DND-41 (cell line): ENCODE results near the gene EOLA2.
"Not testable (repeated sequence)": the region's sequence is repeated elsewhere in the genome, so short reads cannot be mapped to it uniquely, and the experiment has no call there.

Source experiments
- ATAC-seq: fragments of 200-7000 bp; cut with Tn5 transposase; 3 replicates; pipeline ENCODE4 v1.9.1; 2021; ENCODE audit warnings: low read depth; ENCODE audit not compliant: insufficient read depth
- DNase-seq: peaks from one replicate; pipeline ENCODE4 v3.0.0-alpha.2; 2020
- H2AFZ ChIP-seq: 2 replicates; pipeline ENCODE4 v1.6.0; 2012; ENCODE audit warnings: low read depth, low read length
- H3K27ac ChIP-seq: 2 replicates; pipeline ENCODE4 v1.5.1; 2012; ENCODE audit warnings: low read length, inconsistent platforms
- H3K27me3 ChIP-seq: fragments of 200-600 bp; sonication (generic); 2 replicates; pipeline ENCODE4 v1.6.0; 2012; ENCODE audit warnings: low read length, mild to moderate bottlenecking, inconsistent platforms; ENCODE audit not compliant: insufficient read depth, poor library complexity
- H3K36me3 ChIP-seq: 2 replicates; pipeline ENCODE4 v1.5.1; 2012; ENCODE audit warnings: low read length, inconsistent platforms; ENCODE audit not compliant: insufficient read depth
- H3K4me1 ChIP-seq: 2 replicates; pipeline ENCODE4 v1.5.1; 2012; ENCODE audit warnings: mild to moderate bottlenecking, low read length; ENCODE audit not compliant: insufficient read depth
- H3K4me2 ChIP-seq: 2 replicates; pipeline ENCODE4 v1.6.0; 2012; ENCODE audit warnings: mild to moderate bottlenecking, moderate library complexity, low read length, inconsistent platforms; ENCODE audit not compliant: insufficient read depth
- H3K4me3 ChIP-seq, 2 experiments: fragments of 200-600 bp in 1 of 2; shearing (Covaris generic) in 1 of 2; 2 replicates each; pipeline ENCODE4 v1.5.1; 2012 to 2016; ENCODE audit warnings: inconsistent platforms in 2 of 2, low read length in 2 of 2, mild to moderate bottlenecking in 2 of 2, low read depth in 1 of 2, moderate library complexity in 1 of 2
- H3K79me2 ChIP-seq: 2 replicates; pipeline ENCODE4 v1.6.0; 2012; ENCODE audit warnings: low read length, inconsistent platforms; ENCODE audit not compliant: insufficient read depth
- H3K9ac ChIP-seq: 2 replicates; pipeline ENCODE4 v1.6.0; 2012; ENCODE audit warnings: low read depth, mild to moderate bottlenecking, inconsistent platforms, low read length, moderate library complexity
- H3K9me3 ChIP-seq: 2 replicates; pipeline ENCODE4 v1.5.1; 2012; ENCODE audit warnings: low read length, moderate library complexity, mild to moderate bottlenecking, inconsistent platforms; ENCODE audit not compliant: insufficient read depth, severe bottlenecking
- H4K20me1 ChIP-seq: 2 replicates; pipeline ENCODE4 v1.6.0; 2012; ENCODE audit warnings: low read length; ENCODE audit not compliant: insufficient read depth
- EZH2 ChIP-seq: IDR thresholded peaks from 3 replicates; pipeline ENCODE4 v1.6.1; 2012; ENCODE audit warnings: borderline replicate concordance, low read depth, mild to moderate bottlenecking, moderate library complexity, low read length, inconsistent platforms; ENCODE audit not compliant: severe bottlenecking
- TF ChIP-seq, protein P1 (sequence below): IDR thresholded peaks from 2 replicates; pipeline ENCODE4 v1.5.1; 2012; ENCODE audit warnings: borderline replicate concordance, low read length, moderate library complexity, mild to moderate bottlenecking; ENCODE audit not compliant: poor library complexity, severe bottlenecking; ENCODE audit errors: extremely low read depth

The EOLA2 gene

DNA sequence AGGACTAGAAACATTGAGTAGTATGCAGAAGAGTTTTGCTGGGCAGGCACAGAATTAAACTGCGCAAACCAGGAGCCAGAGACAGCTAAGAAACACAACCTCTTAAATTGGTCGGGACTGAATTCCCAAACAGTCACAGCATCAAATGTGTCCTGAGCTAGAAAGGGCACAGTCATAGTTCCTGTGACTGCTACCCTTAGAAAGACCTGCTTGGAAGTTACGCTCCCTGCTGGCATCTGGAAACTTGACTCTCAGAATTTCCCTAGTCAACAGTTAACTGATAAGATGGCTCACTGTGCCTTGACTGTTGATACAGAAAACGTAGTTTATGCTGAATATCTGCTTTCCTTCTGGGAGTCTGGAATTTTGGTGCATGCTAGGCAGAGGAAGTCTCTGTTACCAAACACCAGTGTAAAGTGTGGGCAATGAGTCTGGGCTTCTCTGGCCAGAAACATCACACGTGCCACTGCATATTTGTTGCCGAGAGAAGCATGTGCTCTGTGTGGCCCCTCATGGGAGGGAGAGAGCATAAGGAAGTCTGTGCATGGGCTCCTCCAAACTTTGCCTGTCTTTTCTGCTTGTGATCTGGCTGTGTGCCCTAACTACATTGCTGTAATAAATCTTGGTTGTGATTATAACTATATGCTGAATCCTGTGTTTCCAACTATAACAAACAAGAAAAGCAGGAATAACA lies 11.6 kb upstream of the EOLA2 start:
- H3K36me3 ChIP-seq: no peaks in the 10 kb centered on the region
- no peak overlapping the region for H3K27ac ChIP-seq
- no peak overlapping the region for H3K4me3 ChIP-seq
- no peaks in the 10 kb centered on the region for H4K20me1 ChIP-seq
- no peaks in the 10 kb centered on the region for H3K79me2 ChIP-seq
- H3K9ac ChIP-seq: no peak overlapping the region
- no peak for TF ChIP-seq EZH2
- TF ChIP-seq, protein P1, sequence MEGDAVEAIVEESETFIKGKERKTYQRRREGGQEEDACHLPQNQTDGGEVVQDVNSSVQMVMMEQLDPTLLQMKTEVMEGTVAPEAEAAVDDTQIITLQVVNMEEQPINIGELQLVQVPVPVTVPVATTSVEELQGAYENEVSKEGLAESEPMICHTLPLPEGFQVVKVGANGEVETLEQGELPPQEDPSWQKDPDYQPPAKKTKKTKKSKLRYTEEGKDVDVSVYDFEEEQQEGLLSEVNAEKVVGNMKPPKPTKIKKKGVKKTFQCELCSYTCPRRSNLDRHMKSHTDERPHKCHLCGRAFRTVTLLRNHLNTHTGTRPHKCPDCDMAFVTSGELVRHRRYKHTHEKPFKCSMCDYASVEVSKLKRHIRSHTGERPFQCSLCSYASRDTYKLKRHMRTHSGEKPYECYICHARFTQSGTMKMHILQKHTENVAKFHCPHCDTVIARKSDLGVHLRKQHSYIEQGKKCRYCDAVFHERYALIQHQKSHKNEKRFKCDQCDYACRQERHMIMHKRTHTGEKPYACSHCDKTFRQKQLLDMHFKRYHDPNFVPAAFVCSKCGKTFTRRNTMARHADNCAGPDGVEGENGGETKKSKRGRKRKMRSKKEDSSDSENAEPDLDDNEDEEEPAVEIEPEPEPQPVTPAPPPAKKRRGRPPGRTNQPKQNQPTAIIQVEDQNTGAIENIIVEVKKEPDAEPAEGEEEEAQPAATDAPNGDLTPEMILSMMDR: no peak
- ATAC-seq (no peak), DNase-seq (no peak)
- H3K9me3 ChIP-seq: no peaks in the 10 kb centered on the region
- H3K4me2 ChIP-seq: no peak overlapping the region
- H3K27me3 ChIP-seq: no peaks in the 10 kb centered on the region
- H3K4me1 ChIP-seq: no peaks in the 10 kb centered on the region
- H2AFZ ChIP-seq: no peak overlapping the region

DNA sequence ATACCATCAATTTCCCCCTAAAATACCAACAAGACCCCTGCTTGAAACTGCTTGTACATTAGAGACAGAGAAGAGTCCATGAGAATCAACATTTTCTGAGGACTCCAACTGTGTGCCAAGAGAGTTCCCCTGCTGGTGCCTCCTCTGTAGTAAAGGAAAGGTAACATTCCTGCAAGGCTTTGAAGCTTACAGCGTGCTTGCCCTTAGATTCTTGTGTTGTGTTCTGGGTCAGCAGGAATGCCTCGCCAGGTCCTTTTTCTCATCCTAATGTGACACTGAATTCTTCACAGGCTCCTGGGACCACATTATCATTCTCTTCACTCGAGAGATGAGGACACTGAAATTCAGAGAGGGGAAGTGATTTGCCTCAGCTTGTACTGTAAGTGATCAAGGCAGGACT lies 9.7 kb upstream of the EOLA2 start:
- TF ChIP-seq EZH2: no peak
- TF ChIP-seq, protein P1: no peak
- Histone ChIP-seq H3K27me3 (no peaks in the 10 kb centered on the region), H4K20me1 (no peaks in the 10 kb centered on the region), H3K79me2 (no peaks in the 10 kb centered on the region), H2AFZ (no peak overlapping the region), H3K4me1 (no peaks in the 10 kb centered on the region), H3K36me3 (no peaks in the 10 kb centered on the region), H3K9ac (no peak overlapping the region), H3K27ac (no peak overlapping the region), H3K4me3 (no peak overlapping the region), H3K4me2 (no peak overlapping the region), H3K9me3 (no peaks in the 10 kb centered on the region)
- no peak for DNase-seq
- ATAC-seq: no peak

DNA sequence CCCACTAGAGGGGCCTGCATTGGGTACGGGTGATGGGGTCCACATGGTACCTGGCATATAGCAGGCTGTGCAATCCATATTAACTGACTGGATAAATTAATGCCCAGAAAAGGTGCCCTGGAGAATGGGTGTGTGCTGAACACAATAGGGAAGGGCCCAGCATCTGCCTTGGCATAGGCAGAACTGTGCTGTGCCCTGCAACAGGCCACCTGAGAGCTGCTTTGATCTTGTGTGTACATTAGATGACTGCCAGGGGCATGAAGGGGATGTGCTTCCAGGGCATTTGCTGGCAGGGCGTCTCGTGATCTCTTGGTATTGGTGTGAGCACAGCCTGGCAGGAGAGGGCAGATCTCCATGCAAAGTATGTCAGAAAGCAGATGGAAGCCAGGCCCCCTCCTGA lies 8.6 kb upstream of the EOLA2 start:
- not testable (repeated sequence) for H3K9me3 ChIP-seq, H3K4me2 ChIP-seq, H2AFZ ChIP-seq, H3K4me1 ChIP-seq, H3K4me3 ChIP-seq, H3K27ac ChIP-seq, ATAC-seq, H3K27me3 ChIP-seq, H4K20me1 ChIP-seq, H3K9ac ChIP-seq, DNase-seq, H3K79me2 ChIP-seq, H3K36me3 ChIP-seq

DNA sequence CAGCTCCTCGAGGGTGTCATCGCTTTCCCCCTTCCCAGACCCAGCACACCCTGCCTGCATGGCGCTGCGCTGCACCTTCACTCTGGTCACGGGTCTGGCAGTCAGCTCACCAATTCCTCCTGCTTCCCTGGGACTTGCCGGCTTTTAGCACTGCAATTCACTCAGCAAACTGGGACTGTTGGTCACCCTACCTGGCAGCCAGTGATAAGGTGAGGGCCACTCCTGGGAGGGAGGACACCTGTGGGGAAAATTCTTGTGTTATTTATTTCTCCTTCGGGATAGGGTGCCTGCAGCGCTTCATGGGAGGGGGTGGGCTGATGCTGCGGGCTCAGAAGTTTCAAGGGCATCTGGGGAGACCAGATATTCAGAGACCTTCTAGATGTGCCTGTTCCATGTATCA lies 7.5 kb upstream of the EOLA2 start:
- H3K9ac ChIP-seq, H3K79me2 ChIP-seq, H3K4me3 ChIP-seq, ATAC-seq, H2AFZ ChIP-seq, H3K9me3 ChIP-seq, H3K4me1 ChIP-seq, DNase-seq, H4K20me1 ChIP-seq, H3K4me2 ChIP-seq, H3K27ac ChIP-seq, H3K36me3 ChIP-seq, H3K27me3 ChIP-seq: not testable (repeated sequence)

DNA sequence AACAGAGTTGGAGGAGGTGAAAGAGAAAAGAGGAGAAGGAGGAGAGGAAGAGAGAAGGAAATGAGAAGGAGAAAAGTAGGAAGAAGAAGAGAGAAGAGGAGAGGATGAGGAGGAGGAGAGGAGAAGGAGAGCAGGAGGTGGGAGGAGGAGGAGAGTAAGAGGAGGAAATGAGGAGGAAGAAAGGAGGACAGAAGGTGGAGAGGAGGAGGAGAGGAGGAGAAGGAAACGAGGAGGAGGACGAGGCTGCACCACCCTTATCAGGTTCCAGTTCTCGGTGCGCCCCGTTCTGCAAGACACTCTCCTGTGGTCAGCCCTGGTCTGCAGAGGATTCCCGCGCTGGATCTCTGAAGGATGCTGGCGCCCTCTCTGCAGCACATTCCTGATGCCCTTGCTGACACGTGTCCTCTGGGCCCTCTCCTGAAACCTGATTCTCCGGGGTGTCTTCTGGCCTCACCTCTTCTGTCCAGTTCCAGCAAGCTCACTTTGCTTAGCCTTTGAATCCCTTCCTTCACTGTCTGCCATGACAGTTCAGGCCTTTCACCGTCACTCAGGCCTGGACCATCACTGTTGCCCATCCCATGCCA lies 6.9 kb upstream of the EOLA2 start:
- not testable (repeated sequence) for H3K4me1 ChIP-seq, H3K4me2 ChIP-seq, H3K27ac ChIP-seq, H3K4me3 ChIP-seq, ATAC-seq, H4K20me1 ChIP-seq, H3K36me3 ChIP-seq, H3K79me2 ChIP-seq, H3K9me3 ChIP-seq, H3K27me3 ChIP-seq, H2AFZ ChIP-seq, DNase-seq, H3K9ac ChIP-seq
